Prostate gland (tissue), 2 donors: Measurements from ENCODE around the gene GAD2.

Experiments used
- POLR2A ChIP-seq: fragments of 450-650 bp; IDR thresholded peaks from one replicate; pipeline ENCODE4 v1.6.1; 2016; ENCODE audit warnings: antibody characterized with exemption, mild to moderate bottlenecking
- POLR2AphosphoS5 ChIP-seq: sonication (generic); formaldehyde crosslinking; IDR thresholded peaks from one replicate; pipeline ENCODE4 v1.6.1; 2017; ENCODE audit warnings: antibody characterized with exemption
- TF ChIP-seq, protein P1 (sequence below), 4 experiments: fragments of 200-600 bp in 2 of 4; fragments of 450-650 bp in 2 of 4; sonication (generic) in 2 of 4; IDR thresholded peaks; 1 replicate in 3 of 4; 2 replicates in 1 of 4; pipeline ENCODE4 v1.5.1; 2016 to 2019; ENCODE audit warnings: antibody characterized with exemption in 4 of 4, mild to moderate bottlenecking in 2 of 4, moderate library complexity in 2 of 4

DNA sequence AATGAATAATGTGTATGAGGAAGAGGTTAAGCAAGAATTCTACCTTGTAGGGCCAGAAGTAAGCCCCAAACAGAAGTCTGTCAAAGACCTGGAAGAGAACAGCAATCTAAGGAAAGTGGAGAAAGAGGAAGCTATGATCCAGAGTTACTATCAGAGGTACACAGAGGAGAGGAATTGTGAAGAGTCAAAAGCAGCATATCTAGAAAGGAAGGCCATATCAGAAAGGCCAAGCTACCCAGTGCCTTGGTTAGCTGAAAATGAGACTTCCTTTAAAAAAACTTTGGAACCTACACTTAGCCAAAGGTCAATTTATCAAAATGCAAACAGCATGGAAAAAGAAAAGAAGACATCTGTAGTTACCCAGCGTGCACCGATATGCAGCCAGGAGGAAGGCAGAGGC lies 42.7 kb upstream of the GAD2 start:
- TF ChIP-seq, protein P1, sequence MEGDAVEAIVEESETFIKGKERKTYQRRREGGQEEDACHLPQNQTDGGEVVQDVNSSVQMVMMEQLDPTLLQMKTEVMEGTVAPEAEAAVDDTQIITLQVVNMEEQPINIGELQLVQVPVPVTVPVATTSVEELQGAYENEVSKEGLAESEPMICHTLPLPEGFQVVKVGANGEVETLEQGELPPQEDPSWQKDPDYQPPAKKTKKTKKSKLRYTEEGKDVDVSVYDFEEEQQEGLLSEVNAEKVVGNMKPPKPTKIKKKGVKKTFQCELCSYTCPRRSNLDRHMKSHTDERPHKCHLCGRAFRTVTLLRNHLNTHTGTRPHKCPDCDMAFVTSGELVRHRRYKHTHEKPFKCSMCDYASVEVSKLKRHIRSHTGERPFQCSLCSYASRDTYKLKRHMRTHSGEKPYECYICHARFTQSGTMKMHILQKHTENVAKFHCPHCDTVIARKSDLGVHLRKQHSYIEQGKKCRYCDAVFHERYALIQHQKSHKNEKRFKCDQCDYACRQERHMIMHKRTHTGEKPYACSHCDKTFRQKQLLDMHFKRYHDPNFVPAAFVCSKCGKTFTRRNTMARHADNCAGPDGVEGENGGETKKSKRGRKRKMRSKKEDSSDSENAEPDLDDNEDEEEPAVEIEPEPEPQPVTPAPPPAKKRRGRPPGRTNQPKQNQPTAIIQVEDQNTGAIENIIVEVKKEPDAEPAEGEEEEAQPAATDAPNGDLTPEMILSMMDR (IDR thresholded peaks at IDR 0.05) = no peak
- TF ChIP-seq POLR2AphosphoS5 (no peak), POLR2A (no peak)
